ENCODE results near the gene ARMH3.
A peak's percentile ranks its signal among the peaks of the same experiment; 100 is the strongest.

The ARMH3 gene

DNA sequence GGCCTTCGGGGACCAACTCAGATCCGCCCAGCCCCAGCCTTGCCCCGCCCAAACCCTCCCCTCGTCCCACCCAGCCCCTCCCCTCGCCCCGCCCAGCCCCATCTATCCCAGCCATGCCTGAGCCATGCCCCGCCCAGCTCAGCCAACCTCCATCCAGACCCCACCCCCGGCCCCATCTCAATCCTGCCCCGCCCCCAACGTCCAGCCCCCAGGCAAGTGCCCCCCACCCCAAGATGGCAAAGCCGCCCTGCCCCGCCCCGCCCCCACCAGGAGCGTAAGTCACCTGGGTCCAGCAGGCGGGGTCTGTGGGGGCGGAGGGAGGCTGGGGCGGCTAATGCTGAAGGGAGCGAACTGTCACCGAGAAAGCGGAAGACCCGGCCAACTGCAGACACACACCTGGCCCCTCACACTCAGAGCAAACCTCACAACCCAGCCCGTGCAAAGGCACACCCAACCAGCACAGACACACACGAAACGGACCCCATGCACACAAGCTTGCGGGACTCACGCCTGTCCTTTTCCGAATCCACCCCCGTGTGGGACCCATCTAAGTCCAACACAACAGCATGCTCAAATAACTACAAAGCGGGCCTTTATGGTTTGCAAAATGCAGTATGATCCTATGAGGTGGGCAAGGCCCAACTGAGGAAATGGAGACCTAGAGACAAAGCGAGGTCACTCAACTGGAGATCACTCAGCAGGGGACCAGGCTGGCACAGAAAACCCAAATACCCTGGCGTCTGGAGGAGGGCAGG is 226.2 kb downstream of the ARMH3 start:
- no peak for DNase-seq (ENCODE audit: low read depth)

DNA sequence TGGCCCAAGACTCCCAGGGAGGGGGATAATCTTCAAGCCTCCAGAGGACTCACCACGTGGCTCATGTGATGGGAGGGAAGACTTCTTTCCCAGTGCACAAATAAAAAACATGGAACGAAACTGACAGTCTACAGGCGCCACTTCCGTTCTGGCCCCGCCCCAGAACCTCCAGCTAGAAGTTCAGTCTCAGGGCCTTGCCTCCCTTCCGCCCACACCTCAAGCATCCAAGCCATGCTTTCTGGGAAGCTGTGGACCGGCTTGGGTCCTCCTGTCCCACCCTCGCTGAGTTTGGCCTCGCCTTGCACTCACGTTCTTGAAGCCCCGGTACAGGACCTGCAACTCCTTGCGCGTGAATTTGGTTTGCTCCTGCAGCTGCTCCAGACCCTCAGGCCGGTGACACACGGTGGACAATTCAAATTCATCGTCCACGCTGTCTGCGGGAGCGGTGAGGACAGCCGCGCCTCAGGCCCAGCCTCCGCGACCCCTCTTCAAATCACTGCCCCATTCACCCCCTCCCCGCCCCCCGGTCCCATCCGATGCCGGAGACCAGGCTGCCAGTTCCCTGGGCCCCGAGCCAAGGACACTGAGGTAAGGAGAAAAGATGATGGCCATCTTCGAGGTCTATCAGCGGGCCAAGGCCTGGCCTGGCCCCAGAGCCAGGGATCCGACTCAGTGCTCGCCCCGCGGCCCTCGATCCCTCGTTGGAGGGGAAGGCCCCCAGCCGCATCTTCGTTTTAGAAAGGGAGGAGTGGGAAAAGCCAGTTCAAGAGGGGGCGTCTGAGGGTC is 227.0 kb downstream of the ARMH3 start:
- no peak for DNase-seq (ENCODE audit: low read depth)

DNA sequence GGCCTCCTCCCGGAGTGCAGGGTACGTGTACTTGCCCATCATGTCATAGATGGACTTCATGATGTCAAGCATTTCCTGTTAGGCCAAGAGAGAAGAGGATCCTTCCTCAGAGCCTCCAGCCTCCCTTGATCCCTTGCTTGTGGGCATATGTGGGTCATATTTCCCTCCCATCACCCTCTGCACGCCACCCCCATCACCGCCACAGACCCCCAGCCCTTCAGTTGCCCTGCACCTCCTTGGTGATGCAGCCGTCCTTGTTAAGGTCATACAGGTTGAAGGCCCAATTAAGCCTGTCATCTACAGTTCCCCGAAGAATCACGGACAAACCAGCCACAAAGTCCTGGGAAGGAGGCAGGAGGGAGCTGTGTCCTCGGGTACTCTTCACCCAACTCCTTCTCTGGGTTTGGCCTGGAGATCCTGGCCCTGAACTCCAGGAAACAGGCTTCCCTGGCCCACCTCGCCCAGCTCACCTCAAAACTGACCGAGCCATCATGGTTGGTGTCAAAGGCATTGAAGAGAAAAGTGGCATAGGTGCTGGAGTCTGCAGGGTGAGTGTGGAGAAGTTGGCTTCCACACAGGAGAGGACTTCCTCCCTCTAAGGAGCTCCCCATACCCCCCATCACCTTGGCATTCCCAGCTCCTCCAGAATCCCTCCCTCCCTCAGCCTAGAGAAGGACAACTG is 227.9 kb downstream of the ARMH3 start:
- no peak for DNase-seq (ENCODE audit: low read depth)

DNA sequence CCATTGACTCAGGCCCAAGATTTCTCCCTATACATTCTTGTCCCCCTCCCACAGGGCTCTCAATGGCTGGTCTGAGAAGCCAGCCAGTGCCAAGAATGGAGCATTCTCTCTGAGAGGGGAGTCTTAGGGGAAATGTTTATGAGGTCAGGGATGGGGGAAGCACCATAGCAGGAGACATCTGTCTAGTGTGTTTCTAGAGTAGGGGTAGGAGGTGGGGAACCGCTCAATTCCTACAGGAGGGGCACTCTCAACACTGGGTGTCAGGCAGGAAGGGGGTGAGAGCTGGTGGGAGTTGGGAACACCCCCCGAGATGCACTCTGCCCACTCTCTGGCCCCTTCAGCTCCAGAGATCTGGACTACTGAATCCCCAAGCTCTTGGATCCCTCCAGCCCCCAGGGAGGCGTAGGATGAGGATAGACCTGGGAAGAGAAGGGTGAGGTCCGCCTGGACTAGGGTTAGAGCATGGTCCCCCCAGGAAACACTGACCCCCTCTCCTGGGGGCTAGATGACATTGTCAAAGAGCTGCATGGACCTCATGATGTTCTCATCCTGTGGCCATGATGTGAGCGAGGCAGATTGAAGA is 229.0 kb downstream of the ARMH3 start:
- DNase-seq (ENCODE audit: low read depth): no peak

DNA sequence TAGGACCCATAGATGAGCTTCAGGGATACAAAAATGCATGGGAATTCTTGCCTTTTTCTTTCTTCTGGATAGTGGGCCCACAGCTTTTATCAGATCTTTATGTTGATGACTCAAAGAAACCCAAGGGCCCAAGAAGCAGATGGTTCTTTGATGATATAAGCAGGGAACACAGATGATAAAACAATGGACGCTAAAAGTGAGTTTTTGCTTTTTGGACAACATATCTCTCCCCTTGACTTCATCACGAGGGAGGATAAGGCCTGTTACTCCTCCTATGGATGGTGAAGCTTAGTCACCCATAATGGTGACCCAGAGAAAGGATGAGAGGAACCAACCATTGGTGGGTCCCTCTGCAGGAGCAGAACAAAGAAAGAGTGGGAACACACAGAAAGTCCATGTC is 231.2 kb downstream of the ARMH3 start:
- no peak for DNase-seq (ENCODE audit: low read depth)

DNA sequence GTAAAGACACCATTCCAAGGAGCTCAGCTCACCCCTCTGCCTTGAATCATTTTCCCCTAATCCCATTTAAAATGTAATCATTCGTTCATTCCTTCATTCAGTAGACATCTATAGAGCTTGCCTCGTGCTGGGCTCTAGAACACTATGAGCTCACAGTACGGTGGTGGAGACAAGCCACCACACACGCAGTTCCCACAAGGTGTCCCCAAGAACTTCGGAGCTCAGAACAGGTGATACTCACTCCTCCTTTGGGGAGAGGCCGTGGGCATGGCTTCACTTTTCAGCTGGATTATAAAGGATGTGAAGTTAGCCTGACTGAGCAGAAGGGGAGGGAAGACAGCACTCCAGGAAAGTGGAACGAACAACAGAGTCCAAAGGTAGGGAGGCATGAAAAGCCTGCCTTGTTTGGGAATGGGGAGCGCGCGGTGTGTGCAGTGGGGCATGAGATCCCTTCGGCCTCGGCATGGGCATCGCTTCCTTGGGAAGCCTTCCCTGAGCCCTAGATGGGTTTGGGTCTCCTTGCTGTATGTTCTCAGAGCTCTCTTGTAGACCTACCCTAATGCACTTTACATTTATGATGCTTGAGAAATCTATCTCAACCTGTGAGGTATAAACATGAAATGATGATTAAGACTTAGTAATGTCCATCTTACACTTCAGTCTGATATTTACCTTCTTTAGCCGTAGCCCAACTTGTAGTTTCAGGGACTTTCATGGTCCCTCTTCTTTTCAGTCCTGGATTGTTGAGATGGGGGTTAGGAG is 236.9 kb downstream of the ARMH3 start:
- DNase-seq (ENCODE audit: low read depth): no peak

DNA sequence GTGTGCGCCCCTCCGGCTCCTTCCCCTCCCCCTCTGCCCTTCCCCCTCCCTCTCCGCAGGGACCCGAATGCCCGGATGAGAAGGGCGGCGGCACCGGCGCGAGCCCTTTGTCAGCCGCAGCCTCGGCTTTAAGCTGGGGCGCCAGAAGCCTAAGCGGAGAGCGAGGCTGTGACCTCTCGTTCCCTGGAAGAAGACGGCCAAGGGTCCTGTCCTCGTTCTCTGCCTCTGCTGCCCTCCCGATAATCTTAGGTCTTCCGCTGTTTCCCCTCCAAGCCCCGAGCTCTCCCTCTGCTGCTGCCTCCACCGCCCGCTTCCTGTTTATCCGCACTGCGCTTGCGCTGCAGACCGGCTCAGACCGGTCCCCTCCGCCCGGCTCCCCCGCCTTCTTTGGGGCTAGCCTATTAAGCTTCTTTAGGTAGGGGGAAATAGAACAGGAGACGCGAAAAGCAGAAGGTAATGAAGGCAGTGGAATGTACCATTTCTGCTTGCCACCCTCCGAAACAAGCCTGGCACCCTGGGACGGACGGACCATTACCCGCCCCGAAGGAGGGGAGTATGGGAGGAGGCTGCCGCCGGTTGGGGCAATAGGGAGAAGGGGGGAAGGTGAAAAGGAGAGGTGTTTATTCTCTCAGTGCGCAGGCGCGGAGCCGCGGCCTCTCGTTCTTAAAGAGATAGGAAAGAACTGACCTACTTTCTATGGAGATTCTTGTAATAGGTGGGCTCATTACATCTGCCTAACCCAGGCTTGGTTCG is 237.7 kb downstream of the ARMH3 start, which contains the start of gene OGA:
Gene OGA (minus strand): TSS at position 326 of the 753 bp plus-strand sequence. CDS start 422 bp downstream, outside the sequence.
- DNase-seq (ENCODE audit: low read depth): peak; percentile 91

DNA sequence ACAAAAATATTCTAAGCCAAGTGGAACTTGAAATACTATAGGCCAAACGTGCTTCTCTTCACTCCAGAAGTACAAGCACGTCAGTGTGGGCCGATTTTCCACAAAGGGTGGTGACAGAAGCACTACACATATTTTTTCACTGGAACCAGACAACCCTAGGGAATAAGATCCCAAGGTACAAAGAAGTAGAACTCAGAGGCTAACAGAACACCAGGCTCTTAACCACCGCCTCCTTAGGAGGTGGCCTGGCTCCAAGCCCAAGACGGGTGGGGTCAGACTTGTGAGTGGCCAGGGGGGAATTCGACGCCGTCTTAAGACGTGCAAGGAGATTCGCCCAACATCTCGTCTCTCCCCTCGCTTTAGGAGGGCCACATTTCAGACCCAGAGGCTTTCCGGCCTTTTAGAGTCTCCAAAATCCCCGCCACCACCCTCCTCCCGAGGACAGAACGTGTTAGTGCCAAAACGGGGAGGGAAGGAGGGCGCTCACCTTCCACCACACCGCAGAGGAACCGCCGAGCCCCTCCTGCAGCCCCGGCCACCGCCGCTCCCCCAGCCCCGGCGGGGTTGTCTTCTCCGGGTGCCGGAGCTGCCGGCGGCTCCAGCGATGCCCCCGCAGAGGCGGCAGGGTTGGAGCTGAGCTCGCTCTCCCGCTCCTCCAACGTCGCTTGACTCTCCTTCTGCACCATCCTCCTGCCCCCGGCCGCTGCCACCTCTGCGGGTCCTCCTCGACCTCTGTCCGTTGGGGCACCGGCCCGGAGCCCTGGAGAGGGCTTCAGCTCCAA is 238.4 kb downstream of the ARMH3 start:
- peak; percentile 67 for DNase-seq (ENCODE audit: low read depth)

DNA sequence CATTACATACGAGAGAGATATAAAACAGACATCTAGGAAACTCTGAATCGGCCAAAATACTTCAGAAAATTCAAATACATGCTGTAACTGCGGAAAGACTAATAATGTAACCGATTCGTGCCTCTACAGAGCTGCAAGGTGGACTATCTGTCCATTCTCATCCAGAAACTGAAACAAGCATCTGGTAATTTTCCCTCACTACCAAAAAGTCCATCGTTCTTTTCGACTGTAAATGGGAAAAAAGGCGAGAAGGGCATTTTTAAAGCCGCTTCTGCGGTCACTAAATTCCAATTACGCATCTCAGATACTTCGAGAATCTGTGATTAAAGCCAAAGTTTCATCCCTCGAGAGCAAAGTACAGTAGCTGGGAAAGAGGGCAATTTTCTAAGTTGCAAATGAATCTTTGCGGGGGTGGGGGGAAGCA is 239.0 kb downstream of the ARMH3 start:
- no peak for DNase-seq (ENCODE audit: low read depth)

DNA sequence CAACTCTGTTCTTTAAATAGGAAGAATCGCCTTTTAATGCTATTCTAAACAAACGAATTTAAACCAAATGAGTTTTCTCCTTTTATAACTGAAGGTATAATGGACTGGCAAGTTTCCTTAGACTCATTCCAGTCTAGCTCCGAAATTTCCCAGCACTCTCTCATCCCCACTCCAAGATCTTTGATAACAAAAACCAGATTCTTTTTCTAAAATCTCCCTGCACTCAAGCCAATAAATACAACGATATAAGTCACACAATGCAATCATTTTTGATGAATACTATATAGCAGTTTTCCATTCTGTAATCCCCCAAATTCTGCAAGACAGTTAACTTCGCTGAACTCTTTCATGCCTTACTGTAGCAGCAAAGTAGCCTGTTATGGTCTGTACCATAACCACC is 239.6 kb downstream of the ARMH3 start:
- no peak for DNase-seq (ENCODE audit: low read depth)

DNA sequence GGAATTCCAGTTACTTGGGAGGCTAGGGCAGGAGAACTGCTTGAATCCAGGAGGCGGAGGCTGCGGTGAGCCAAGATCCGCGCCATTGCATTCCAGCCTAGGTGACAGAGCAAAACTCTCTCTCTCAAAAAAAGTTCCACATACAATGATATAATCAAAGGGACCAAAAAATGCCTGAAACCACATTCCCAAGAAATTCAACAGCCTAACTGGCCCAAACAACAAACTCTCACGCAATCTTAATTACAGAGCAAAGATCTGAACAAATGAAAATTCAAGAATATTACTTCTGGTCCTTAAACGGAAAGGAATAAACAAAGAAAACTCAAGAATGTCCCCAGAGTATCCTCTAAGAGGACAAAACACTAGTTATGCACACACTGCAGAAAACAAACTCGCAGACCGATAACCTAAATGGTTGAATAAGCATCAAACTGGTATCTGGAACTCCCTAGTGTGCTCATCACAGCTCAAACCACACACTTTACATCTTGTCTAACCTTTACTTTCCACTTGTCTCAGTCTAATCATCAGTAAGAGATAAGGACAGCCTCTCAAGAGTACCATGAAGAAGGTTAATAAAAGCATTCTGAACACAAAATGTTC is 241.4 kb downstream of the ARMH3 start:
- no peak for DNase-seq (ENCODE audit: low read depth)

DNA sequence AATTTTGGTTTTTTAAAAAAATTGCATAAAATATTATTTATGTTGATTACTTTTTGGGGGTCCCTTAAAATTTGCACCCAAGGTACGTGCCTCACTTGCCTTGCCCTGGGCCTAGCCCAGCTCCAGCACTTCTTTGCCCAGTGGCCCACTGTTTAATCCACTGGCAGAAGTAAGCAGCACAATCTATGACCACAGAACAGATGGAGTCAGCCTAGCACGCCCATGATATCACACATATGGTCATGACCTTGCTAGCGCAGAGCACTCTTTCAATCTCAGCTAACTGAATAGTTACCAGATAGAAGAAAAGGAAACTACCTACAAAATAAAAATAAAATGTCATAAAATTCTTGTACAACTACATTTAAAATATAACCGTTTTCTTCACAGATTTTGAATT is 243.4 kb downstream of the ARMH3 start:
- DNase-seq (ENCODE audit: low read depth): no peak

DNA sequence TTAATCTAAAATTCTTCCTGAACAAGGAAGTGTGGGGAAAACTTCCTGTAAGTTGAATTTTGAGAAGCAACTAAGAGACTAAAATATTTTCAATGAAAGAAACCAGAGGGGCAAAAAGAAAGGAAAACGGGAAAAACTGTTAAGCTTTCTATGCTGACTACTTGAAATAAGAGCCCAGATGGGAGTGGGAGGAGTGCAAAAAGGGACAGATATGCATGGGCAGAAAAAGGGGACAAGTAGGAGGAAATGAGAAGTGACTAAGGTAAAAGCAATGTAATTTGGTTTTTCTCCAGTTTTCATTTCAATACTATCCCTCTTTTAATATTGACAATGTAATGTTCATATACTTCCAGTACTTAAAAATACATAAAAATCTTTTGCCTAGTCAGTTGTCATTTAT is 248.8 kb downstream of the ARMH3 start:
- no peak for DNase-seq (ENCODE audit: low read depth)

DNA sequence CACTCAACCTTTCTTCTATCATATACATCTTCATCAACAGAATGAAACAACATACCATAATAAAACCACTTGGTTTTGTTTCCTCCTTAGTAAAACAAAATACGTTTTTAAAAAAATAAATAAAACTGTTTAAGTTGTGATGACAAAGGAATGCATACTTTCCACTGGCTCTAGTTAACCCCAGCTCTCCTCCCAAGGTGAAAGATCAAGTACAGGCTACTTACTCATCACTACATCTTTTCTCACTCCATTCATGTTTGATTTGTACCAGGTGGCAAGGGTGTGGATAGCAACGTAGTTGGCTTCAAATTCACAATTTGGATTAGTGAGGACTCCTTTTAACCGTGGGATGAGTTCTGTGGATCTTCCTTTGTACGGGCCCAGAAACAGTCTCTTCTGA is 252.5 kb downstream of the ARMH3 start:
- no peak for DNase-seq (ENCODE audit: low read depth)

DNA sequence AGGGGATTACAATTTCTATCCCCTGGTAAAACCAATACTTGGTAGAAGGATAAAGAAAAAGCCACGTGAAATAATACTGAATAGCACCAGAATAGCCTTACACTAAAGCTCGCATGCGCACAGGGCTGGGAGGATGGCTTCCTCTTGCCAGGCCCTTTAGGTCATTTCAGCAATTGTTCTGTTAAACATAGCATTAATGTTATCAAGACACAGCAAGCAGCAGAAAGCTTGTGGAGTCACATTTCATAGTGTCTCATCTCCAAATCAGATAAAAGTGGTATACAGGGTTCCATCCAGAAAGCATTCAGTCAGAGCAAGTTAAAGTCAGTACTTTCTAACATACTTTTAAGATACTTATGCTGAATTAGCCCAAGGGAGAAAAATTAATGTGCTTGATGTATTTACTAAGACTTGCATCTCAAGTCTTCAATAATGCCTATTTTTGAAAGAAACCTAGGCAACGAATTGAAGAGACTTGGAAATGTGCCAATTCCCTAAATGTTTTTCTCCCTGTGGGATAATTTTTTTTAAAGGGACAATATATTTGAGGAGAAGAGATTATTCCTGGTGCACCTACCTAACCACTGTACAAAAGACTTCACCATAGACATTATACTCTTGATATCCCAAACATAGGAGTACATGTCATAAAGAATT is 258.4 kb downstream of the ARMH3 start:
- DNase-seq (ENCODE audit: low read depth): no peak
